Measurements from ENCODE around the gene LGALS3BP.

- no peak for TF ChIP-seq CTCF (IDR thresholded peaks at IDR 0.05)
- no peak for TF ChIP-seq POLR2A (IDR thresholded peaks at IDR 0.05)
Observed at GRCh38 chr17:78921437-78921971, 58.2 kb downstream of the LGALS3BP start.
